Endothelial cell of umbilical vein (primary cell): Measurements from ENCODE around the gene CYBC1. TPM values are rescaled to one million over a fixed set of nuclear protein-coding genes. Genes with fewer than 3 reads are reported as not detected.
A peak's percentile ranks its signal among the peaks of the same experiment; 100 is the strongest.
"Not testable (repeated sequence)": the region's sequence is repeated elsewhere in the genome, so short reads cannot be mapped to it uniquely, and the experiment has no call there.

Experiments used
- BruUV-seq: library from RNA; stranded (reverse); fragments of 400-500 nt; replicated peaks from 2 replicates; lab custom pipeline; 2021; lab: Mats Ljungman, UMichigan
- CTCF ChIA-PET: fragments of 300-600, 350-600 bp; sonication (Branson Sonifier 250); formaldehyde crosslinking; loops from one replicate; lab custom pipeline; 2021; ENCODE audit warnings: antibody characterized with exemption, inconsistent platforms; lab: Charles Lee
- POLR2A ChIA-PET: fragments of 300-600, 350-600 bp; sonication (Branson Sonifier 250); formaldehyde crosslinking; loops from one replicate; lab custom pipeline; 2021; ENCODE audit warnings: antibody characterized with exemption, inconsistent platforms; lab: Charles Lee
- DNase-seq: peaks from one replicate; pipeline ENCODE4 v3.0.0-alpha.2; 2011; ENCODE audit warnings: low read depth, low spot score
- FAIRE-seq: peaks from 2 replicates; lab custom pipeline; 2011; peaks lifted over from hg19 to GRCh38; lab: Jason Lieb, UNC
- H2AFZ ChIP-seq: 2 replicates; pipeline ENCODE4 v1.6.0; 2012; ENCODE audit warnings: low read depth, low read length, control low read depth, inconsistent platforms
- H3K27ac ChIP-seq: 2 replicates; pipeline ENCODE4 v1.5.1; 2011; ENCODE audit warnings: low read depth, mild to moderate bottlenecking, control low read depth, low read length, moderate library complexity; ENCODE audit not compliant: insufficient read depth
- H3K27me3 ChIP-seq, 2 experiments: 2 replicates each; pipeline versions ENCODE4 v1.6.0 to v1.6.1; 2011; ENCODE audit warnings: low read length in 2 of 2, mixed read lengths in 1 of 2; ENCODE audit not compliant: control insufficient read depth in 2 of 2, insufficient read depth in 2 of 2
- H3K36me3 ChIP-seq, 2 experiments: 2 replicates in 1 of 2; 3 replicates in 1 of 2; pipeline ENCODE4 v1.5.1; 2011; ENCODE audit warnings: low read length in 2 of 2, mild to moderate bottlenecking in 1 of 2, moderate library complexity in 1 of 2; ENCODE audit not compliant: control insufficient read depth in 2 of 2, insufficient read depth in 2 of 2; ENCODE audit errors: extremely low read depth in 1 of 2
- H3K4me1 ChIP-seq: 3 replicates; pipeline ENCODE4 v1.5.1; 2011; ENCODE audit warnings: mild to moderate bottlenecking, low read length; ENCODE audit not compliant: control insufficient read depth, insufficient read depth; ENCODE audit errors: extremely low read depth
- H3K4me2 ChIP-seq: 2 replicates; pipeline ENCODE4 v1.6.1; 2011; ENCODE audit warnings: low read length, control low read depth, mixed read lengths; ENCODE audit not compliant: insufficient read depth
- H3K4me3 ChIP-seq, 3 experiments: fragments of 200-600 bp in 1 of 3; sonication (generic), shearing (Covaris generic) in 1 of 3; replicated peaks in 1 of 3; 2 replicates each; pipeline ENCODE4 v1.5.1; 2011 to 2016; ENCODE audit warnings: control low read depth in 3 of 3, low read length in 3 of 3, mild to moderate bottlenecking in 2 of 3, inconsistent platforms in 1 of 3, low read depth in 1 of 3, moderate library complexity in 1 of 3; ENCODE audit not compliant: insufficient read depth in 1 of 3
- H3K79me2 ChIP-seq: 2 replicates; pipeline ENCODE4 v1.6.0; 2012; ENCODE audit warnings: low read length, inconsistent platforms; ENCODE audit not compliant: control insufficient read depth, insufficient read depth
- H3K9ac ChIP-seq: replicated peaks from 2 replicates; pipeline ENCODE3; 2011; ENCODE audit warnings: low read length, control low read depth; ENCODE audit not compliant: insufficient read depth; ENCODE audit errors: extremely low read depth
- H3K9me1 ChIP-seq: replicated peaks from 3 replicates; pipeline ENCODE4 v1.6.0; 2011; ENCODE audit warnings: mild to moderate bottlenecking, low read length; ENCODE audit not compliant: control insufficient read depth, insufficient read depth; ENCODE audit errors: extremely low read depth
- H3K9me3 ChIP-seq: replicated peaks from 2 replicates; pipeline ENCODE4 v1.5.1; 2012; ENCODE audit warnings: low read length, inconsistent platforms; ENCODE audit not compliant: control insufficient read depth, insufficient read depth
- H4K20me1 ChIP-seq: replicated peaks from 2 replicates; pipeline ENCODE3; 2011; ENCODE audit warnings: mild to moderate bottlenecking, low read length; ENCODE audit not compliant: control insufficient read depth, insufficient read depth; ENCODE audit errors: extremely low read depth
- EZH2 ChIP-seq: IDR thresholded peaks from 2 replicates; pipeline ENCODE4 v1.6.1; 2012; ENCODE audit warnings: borderline replicate concordance, low read depth, mild to moderate bottlenecking, moderate library complexity, low read length, inconsistent platforms; ENCODE audit not compliant: severe bottlenecking
- FOS ChIP-seq: IDR thresholded peaks from 2 replicates; pipeline ENCODE4 v1.6.1; 2011; ENCODE audit warnings: mild to moderate bottlenecking, low read length, moderate library complexity, borderline replicate concordance; ENCODE audit not compliant: insufficient read depth
- GATA2 ChIP-seq: IDR thresholded peaks from 2 replicates; pipeline ENCODE4 v1.7.0; 2011; ENCODE audit warnings: low read depth, mild to moderate bottlenecking, moderate library complexity, mixed read lengths, low read length; ENCODE audit not compliant: insufficient read length, insufficient read depth
- JUN ChIP-seq: IDR thresholded peaks from 2 replicates; pipeline ENCODE4 v1.6.1; 2011; ENCODE audit warnings: borderline replicate concordance, low read depth; ENCODE audit not compliant: insufficient read length, insufficient read depth
- MYC ChIP-seq: IDR thresholded peaks from one replicate; pipeline ENCODE4 v1.6.1; 2011; ENCODE audit warnings: mild to moderate bottlenecking, low read depth, low read length
- POLR2A ChIP-seq: IDR thresholded peaks from 2 replicates; pipeline ENCODE4 v1.6.1; 2012; ENCODE audit warnings: low read depth, mild to moderate bottlenecking, control low read depth, low read length
- POLR2AphosphoS5 ChIP-seq: IDR thresholded peaks from 2 replicates; pipeline ENCODE4 v1.6.1; 2012; ENCODE audit warnings: low read depth, mild to moderate bottlenecking, control low read depth, low read length, moderate library complexity; ENCODE audit not compliant: insufficient read depth
- dilution Hi-C: fragments of 300-500 bp; cut with MboI; formaldehyde crosslinking; loops from one replicate; pipeline ENCODE4 v1.15.0; 2019; ENCODE audit warnings: low sequenced_read_pairs; ENCODE audit not compliant: extremely low pct_ligation_motif_present
- intact Hi-C: fragments of 100-400 bp; cut with micrococcal nuclease; formaldehyde crosslinking; loops from one replicate; pipeline ENCODE4 v1.10.0; 2022
- polyA plus RNA-seq, 4 experiments: library from polyadenylated mRNA; depleted of rRNA in 3 of 4; stranded (reverse) in 3 of 4; unstranded in 1 of 4; fragments of >200 nt; gene quantifications; 2 replicates each; pipeline versions ENCODE4 v1.2.1 to v1.2.3, GENCODE V29; 2011 to 2012; ENCODE audit warnings: missing spikeins in 1 of 4
- total RNA-seq: library from RNA; stranded (reverse); gene quantifications from 2 replicates; pipeline ENCODE4 v1.2.3, GENCODE V29; 2021
- TF ChIP-seq, protein P1 (sequence below), 2 donors: IDR thresholded peaks; 1 replicate in 1 of 2; 2 replicates in 1 of 2; pipeline ENCODE4 v1.5.1; 2011; ENCODE audit warnings: low read length in 2 of 2, mild to moderate bottlenecking in 2 of 2, moderate library complexity in 2 of 2, control low read depth in 1 of 2, inconsistent platforms in 1 of 2, low read depth in 1 of 2; ENCODE audit not compliant: insufficient read depth in 1 of 2; ENCODE audit errors: extremely low read depth in 1 of 2
- TF ChIP-seq, protein P2 (sequence below): IDR thresholded peaks from 2 replicates; pipeline ENCODE4 v1.6.1; 2011; ENCODE audit not compliant: insufficient read depth, insufficient read length

Gene CYBC1
- total and polyA plus RNA-seq, 2 donors (not counting 3 experiments of a cell fraction or from before 2014, with no cell fraction given), result 71.8 to 81.5 TPM

GRCh38 chr17:82457073-82457928, 6.7 kb upstream of the CYBC1 start:
- DNase-seq (no peak), FAIRE-seq (no peak)
- ChIA-PET CTCF (interaction anchor here (0.6 to 1.7 kb wide), 2 partner anchors 23 to 38 kb away, joined by 3 to 4 read pairs; no protein-coding TSS in a partner anchor), POLR2A (no interaction called here)
- Histone ChIP-seq H3K36me3 (peaks cover 0 to 4% of the 10 kb centered on the region in 2 experiments), H3K27me3 (no peaks in the 10 kb centered on the region), H3K9ac (peak overlapping the region; percentile 96), H4K20me1 (no peaks in the 10 kb centered on the region), H3K4me2 (peak overlapping the region; percentile 79), H3K27ac (peak overlapping the region; percentile 96), H2AFZ (peak overlapping the region; percentile 31), H3K79me2 (no peaks in the 10 kb centered on the region), H3K9me3 (no peaks in the 10 kb centered on the region), H3K9me1 (no peaks in the 10 kb centered on the region), H3K4me3 (peak overlapping the region in 2 of 3 experiments; percentile 30 to 45), H3K4me1 (peaks cover 11% of the 10 kb centered on the region)
- BruUV-seq, result no TSS peak
- TF ChIP-seq POLR2AphosphoS5 (no peak), GATA2 (no peak), POLR2A (no peak), MYC (no peak), JUN (no peak), FOS (no peak), EZH2 (no peak)
- TF ChIP-seq, protein P1, sequence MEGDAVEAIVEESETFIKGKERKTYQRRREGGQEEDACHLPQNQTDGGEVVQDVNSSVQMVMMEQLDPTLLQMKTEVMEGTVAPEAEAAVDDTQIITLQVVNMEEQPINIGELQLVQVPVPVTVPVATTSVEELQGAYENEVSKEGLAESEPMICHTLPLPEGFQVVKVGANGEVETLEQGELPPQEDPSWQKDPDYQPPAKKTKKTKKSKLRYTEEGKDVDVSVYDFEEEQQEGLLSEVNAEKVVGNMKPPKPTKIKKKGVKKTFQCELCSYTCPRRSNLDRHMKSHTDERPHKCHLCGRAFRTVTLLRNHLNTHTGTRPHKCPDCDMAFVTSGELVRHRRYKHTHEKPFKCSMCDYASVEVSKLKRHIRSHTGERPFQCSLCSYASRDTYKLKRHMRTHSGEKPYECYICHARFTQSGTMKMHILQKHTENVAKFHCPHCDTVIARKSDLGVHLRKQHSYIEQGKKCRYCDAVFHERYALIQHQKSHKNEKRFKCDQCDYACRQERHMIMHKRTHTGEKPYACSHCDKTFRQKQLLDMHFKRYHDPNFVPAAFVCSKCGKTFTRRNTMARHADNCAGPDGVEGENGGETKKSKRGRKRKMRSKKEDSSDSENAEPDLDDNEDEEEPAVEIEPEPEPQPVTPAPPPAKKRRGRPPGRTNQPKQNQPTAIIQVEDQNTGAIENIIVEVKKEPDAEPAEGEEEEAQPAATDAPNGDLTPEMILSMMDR (IDR thresholded peaks at IDR 0.05; ENCODE audit: extremely low read depth in 1 of 2, insufficient read depth in 1 of 2, low read depth in 1 of 2, low read length in 2 of 2), result no peak
- TF ChIP-seq, protein P2, sequence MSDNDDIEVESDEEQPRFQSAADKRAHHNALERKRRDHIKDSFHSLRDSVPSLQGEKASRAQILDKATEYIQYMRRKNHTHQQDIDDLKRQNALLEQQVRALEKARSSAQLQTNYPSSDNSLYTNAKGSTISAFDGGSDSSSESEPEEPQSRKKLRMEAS, result no peak
- intact Hi-C loops, result loop anchor here (10.0 kb wide), 1 partner anchor 388 kb away; the partner anchor contains the start of gene ZNF750
- dilution Hi-C loops, result no loop called here

- H3K9me1 ChIP-seq, DNase-seq, H4K20me1 ChIP-seq, H3K4me2 ChIP-seq, H3K27ac ChIP-seq, dilution Hi-C loops, H3K36me3 ChIP-seq, POLR2A ChIA-PET, H3K4me3 ChIP-seq, BruUV-seq, FAIRE-seq, H3K9ac ChIP-seq, H2AFZ ChIP-seq, H3K9me3 ChIP-seq, CTCF ChIA-PET, H3K27me3 ChIP-seq, H3K79me2 ChIP-seq: not testable (repeated sequence)
- peaks cover 13% of the 10 kb centered on the region for H3K4me1 ChIP-seq
- intact Hi-C loops, result loop anchor here (10.0 kb wide), 1 partner anchor 391 kb away; the partner anchor contains the start of gene ZNF750
Observed at GRCh38 chr17:82453706-82454105, 3.2 kb upstream of the CYBC1 start.
